ENCODE measurements around the gene SMCO4.

The SMCO4 gene

DNA sequence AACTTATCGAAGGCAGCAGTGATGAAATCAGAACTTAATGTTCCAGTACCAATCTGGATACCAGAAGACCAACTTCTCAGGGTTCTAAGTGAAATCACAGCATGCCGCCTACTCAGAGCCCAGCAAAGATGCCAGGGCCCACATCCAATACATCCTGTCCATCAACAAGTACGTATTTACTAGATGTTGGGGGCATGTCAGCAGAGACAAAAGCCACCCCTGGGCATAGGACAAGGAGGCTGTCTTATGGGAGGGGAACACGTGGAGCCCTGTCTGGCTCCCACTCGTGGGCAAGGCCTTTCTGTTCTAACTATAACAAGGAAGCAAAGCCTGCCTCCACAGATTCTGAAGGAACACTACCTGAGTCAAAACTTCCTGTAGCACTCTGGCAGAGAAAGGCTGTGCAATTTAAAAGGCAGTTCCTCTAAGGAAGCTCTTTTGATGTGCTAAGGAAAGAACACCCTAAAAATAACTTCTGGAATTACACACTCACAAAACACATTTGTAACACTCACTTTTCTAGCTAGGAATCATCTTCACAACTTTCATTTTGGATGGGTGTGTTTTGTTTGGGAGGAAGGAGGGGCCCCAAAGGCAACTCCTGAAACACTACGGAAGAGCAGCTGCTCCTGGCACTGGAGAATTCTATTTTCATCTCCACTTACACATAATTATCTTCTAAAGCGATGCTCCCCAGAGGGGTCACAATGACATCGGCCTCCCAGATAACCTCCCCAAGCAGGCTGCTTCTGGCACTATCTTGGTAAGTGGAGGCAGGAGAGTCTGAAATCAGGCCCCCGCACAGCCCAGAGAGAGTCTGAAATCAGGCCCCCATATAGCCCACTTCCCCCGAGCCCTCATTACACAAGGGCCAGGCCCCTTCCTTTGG is 14.2 kb downstream of the SMCO4 start:
- no peak for DNase-seq (ENCODE audit: low read depth in 3 of 3, low spot score in 1 of 3)

DNA sequence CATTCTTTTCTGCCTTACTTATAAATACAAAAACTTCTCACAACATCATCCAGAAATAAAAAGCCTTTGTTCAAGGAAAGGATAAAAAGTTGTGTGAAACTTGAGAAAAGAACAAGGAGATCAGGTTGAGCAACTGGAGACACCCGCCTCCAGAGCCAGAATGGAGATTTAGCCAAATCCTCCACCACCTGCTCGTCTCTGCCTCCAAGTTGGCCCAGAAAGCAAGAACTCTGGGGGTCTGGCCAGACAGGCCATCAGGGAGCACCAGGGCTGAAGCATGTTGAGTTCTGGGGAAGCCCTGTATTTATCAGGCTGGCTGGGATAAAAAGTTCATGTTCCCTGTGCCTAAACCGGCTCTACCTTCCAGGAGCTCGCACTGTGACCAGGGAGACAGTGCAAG is 14.9 kb downstream of the SMCO4 start:
- no peak for DNase-seq (ENCODE audit: low read depth in 3 of 3, low spot score in 1 of 3)

DNA sequence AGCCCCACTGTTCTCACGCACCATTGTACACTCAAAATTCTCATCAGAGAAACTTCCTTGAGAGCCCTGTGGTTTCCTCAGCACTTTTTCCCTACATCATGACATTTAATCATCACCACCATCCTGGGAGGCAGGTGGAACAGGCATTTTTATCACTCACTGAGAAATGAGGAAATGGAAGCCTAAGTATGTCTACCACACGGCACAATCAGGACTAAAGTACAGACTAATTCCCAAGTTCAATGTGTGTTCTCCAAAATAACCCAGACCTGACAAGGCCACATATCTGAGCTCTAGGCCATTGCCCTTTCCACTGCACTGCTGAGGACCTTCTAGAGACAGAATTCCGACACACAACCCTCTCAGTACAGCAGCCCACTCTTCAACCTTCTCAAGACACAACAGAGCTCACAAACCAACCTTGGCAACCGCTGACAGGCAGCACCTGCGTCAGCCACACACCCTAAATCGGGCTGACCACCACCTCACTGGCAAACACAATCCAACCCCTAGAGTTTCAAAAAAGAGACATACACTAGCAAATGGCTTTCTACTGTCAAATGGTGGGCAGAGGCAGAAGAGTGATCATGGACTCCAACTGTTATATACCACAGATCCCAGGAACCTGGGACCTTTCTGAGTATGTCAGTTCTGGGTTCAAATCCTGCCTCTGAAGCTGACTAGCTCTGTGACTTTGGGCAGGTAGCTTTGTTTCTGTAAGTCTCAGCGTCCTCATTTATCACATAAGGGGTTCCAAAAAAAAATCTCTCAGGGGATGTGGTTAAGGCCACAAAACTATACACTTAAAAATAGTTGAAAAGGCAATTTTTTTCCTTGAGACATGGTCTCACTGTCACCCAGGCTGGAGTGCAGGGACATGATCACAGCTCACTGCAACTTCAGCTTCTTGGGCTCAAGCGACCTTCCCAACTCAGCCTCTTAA is 16.3 kb downstream of the SMCO4 start:
- DNase-seq (ENCODE audit: low read depth in 3 of 3, low spot score in 1 of 3) = no peak

DNA sequence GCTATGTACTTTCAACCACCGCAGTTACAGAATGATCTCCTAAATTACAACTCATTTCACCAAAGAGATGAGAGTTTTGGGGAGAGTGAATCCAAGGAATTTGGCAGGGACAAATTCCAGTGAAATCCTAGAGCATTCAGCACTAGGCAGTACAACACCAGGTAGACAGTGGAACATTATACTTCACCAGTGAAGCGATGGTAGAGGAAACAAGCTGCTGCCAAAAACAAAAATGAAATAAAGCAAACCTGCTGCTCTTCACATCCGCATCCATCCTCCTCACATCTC is 16.9 kb downstream of the SMCO4 start:
- DNase-seq (ENCODE audit: low read depth in 3 of 3, low spot score in 1 of 3) = no peak

DNA sequence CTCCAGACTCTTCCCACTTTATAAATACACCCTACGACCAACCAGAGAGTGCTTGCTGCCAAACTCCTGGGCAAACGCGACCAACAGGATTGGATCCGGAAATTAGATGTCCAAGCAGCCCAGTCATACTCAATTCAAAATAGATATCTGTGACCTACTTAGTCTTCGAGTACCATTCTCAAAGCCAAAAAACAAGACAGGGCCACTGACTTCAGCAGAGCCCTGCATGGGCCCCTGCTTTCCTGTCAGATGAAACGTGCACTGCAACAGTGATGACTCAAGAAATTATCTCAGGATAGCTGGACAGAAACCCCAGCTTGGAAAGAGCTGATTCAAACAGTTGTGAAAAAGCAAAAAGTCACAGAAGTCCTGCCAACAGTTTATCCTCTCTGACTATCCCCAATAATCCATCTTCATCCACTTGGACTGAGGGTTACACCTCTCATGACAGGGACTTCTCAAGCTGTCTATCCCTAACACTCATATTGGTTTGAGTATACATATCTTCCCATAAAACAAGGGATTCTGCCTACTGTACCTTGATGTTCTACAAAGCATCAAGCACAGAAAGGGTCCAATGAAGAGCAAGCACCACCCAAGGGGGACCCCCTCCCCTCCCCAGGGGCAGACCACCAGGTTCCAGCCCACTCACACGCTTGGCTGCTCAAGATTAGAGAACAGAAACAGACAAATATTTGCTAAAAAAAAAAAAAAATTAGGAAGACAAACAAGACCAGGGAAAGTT is 17.4 kb downstream of the SMCO4 start:
- DNase-seq (ENCODE audit: low read depth in 3 of 3, low spot score in 1 of 3) = no peak

DNA sequence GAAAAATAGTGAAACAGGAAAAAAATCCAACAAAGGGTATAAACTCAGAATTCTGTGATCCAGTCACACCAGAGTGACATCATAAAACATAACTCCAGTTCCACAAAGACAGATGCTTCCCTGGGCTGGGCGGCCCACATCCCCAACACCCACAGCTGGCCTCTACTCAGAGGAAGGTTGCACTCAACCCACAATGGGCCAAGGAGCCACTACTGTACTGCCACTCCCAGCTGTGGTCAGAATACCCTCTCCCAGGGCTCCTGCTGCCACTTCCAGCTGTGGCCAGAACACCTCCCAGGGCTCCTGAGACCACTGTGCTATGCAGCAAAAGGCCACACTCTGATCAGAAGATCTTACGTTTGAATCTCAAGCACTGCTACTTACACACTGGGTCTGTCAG is 18.3 kb downstream of the SMCO4 start:
- no peak for DNase-seq (ENCODE audit: low read depth in 3 of 3, low spot score in 1 of 3)

DNA sequence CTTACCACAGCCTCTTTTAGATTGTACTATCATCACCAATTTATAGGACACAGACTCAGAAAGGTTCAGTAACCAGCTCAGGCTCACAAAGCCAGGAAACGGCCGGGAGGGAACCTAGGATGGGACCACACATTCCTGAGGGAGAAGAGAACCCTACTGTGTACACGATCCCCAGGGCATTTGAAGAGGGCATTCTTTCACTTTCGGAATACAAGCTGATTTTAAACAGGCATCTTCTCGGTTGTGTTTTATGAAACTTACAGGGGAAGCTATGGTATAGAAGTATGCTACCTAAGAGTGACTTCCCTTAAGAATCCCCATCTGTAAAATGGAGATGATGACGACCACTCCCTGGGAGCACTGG is 19.0 kb downstream of the SMCO4 start:
- no peak for DNase-seq (ENCODE audit: low read depth in 3 of 3, low spot score in 1 of 3)

DNA sequence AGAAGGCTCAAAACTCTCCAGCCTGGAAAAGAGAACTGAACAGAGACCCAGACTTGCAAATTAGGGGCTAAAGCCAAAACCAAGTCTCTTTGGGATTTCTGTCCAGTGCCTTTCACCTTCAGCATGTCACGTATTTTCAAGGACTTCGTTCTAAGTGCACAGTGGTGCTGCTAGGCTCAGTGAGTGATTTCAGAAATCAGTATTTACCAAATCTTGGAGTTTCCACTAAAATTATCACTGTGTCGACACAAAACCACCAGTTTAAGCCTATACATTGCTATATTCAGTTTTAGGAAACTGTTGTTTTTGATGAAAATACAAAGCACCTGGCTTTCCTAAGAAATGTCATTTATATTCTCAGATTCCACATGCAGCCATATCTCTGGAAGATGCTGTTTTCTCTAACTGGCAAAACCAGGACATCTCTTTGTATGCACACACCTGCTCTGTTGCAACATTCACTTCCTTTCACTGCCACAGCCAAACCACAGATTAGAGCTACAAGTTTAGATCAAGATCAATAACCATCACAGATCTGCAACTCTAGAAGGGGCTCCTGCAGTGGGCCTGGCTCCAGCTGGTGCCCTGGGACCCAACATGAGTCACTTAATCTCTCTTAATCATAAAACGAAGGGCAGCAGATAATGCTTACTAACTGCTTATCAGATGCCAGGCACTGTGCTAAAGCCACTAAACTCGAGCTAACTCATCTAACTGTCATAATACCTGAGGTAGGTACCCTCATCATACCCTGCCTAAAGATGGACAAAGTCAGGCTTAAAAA is 22.3 kb downstream of the SMCO4 start:
- no peak for DNase-seq (ENCODE audit: low read depth in 3 of 3, low spot score in 1 of 3)

DNA sequence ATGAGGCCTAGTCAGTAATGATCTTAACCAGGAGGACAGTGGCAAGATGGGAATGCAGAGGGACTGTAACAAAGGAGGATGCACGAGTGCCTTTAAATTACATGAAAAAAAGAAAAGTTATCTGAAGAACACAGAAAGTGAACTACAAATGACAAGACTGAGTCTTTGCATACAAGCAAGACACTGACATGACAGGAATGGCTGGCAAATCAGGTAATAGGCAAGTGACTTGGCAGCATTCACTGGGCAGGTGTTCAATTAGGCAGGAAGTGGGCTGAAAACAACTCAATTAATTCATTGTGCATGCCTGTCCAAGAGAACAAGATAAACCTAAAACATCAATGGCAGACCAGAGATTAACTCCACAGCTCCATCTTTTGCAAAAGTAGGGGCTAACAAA is 24.0 kb downstream of the SMCO4 start:
- no peak for DNase-seq (ENCODE audit: low read depth in 3 of 3, low spot score in 1 of 3)

DNA sequence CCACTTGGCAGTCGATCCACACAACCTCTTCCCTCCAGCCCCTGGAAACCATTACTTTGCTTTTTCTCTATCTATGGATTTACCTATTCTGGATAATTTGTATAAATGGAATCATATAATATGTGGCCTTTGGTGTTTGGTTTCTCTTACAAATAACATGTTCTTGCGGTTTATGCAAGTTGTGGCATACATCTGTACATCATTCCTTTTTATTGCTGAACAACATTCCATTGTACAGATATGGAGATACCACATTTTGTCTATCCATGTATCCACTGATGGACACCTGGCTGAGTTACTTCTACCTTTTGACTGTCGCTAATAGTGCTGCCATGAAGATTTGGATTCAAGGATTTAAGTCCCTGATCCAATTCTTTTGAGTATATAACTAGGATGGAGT is 25.1 kb downstream of the SMCO4 start:
- no peak for DNase-seq (ENCODE audit: low read depth in 3 of 3, low spot score in 1 of 3)

DNA sequence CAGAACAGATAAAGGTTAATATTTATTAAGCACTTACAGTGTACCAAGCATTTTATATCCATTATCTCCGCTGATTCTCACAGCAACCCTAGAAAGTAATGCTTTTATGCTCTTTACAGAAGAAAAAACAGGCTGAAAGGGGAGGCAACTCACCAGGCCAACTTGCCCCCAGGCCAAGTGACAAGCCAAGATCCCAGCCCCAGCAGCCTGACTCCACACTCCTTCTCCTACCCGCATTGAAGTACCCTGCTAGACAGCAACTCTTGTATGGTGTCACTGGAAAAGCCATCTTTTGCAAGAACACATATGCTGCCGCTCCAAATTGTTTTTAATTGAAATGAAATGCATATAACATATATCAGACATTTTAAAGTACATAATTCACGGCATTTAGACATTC is 25.6 kb downstream of the SMCO4 start:
- DNase-seq (ENCODE audit: low read depth in 3 of 3, low spot score in 1 of 3) = no peak

DNA sequence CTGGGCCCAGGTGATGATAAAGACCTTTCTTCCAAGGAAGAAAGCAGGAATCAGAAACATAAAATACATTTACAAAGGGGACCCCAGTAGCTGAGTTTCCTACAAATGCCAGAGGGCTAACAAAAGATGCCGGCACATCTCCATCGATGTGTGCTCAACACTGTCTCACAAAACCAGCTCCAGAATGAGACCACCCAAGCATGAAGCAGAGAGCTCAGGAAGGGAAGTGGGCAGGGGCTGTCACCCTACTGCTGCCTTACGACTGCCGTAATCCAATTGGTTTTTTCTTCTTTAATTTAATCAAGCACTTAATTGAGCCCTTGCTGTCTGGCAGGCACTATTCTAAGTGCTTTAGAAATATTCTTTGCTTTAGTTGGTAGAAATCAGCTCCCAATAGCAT is 26.1 kb downstream of the SMCO4 start:
- no peak for DNase-seq (ENCODE audit: low read depth in 3 of 3, low spot score in 1 of 3)

DNA sequence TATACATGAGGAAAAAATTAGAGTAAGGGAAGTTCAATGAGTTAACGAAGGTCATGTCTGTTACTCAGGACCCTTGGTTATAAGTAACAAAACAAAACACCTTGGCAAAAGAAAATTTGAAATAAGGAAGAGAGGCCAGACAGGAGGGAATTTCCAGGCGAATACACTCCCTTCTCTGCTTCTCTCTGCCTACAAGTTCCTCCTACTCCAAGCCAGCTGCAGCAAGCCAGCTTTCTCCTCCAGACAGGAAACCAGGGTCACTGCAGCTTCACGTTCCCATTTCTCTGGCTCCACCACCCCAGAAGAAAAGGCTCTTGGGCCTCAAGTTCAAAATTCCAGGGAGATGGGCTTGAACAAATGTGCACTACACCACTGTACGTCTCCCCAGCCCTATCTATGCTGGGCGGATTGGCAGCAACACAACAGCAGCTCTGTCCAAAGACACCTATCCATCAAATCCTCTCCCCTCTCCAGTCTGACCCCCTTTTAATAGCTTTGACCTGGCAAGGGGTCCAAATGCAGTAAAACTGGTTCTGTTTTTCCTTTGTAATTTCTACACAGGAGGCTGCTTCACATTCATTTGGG is 27.7 kb downstream of the SMCO4 start:
- DNase-seq (ENCODE audit: low read depth in 3 of 3, low spot score in 1 of 3) = no peak

DNA sequence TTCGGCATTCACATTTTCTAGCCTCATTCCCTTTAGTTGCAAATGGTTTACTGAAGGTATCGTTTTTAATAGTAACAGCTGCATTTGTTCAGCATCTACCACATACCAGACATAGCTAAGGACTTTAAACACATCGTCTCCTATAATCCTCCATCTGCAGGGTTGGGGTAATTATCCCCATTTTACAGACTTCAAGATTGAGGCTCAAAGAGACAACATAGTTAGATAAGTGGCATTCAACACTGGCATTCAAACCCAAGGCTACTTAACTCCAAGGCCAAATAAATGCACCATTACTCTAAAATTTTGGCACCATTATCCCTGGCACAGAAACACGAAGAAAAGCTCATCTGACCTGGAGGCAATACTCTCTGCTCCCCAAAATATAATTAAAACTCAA is 28.5 kb downstream of the SMCO4 start:
- no peak for DNase-seq (ENCODE audit: low read depth in 3 of 3, low spot score in 1 of 3)

DNA sequence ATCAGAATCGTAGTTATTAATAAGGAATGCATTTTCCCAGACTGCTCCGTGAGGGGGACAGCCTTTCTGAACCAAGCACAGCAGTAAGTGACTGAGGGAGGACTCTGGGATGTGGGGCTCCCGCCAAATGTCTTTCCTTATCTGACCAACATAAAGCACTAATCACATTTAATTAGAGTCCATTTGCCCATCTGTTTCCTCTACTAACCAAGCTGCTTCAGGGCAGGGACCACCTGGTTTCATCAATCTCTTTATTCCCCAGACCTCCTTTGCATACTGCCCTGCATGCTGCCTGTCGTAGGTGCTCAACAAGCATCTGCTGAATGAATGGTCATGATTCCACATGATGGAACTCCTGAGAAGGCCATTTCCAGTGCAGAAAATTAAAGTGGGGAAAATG is 29.4 kb downstream of the SMCO4 start:
- DNase-seq (ENCODE audit: low read depth in 3 of 3, low spot score in 1 of 3) = no peak

DNA sequence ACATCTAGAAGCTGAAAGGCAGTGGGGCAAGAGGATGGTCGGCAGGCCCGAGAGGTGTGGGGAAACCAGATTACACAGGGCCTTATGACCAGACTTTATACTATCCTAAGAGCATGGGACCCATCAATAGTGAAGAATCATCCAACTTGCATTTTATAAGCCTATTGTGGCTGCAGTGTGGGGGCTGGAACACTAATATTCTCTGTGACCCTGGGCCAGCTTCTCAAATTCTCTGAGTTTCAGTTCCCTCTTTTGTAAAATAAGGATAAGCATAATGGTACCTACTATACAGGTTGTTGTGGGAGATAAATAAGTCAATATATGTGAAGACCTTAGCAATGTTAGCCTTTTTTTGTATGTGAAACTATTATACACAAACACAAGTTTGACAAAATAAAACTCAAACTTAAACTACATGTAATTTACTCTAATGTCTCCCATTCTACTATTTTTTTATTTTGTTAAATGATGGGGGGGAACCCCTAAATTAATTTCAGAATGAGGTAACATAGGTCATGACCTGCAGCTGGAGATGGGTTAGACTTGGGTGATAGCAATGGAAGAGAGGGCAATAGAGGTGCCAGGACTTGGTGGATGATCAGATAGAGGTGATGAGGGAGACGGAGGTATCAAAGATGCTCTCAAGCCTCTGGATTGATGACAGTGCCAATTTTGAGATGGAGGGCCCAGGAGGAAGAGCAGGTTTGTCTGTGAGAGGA is 30.1 kb downstream of the SMCO4 start:
- DNase-seq (ENCODE audit: low read depth in 3 of 3, low spot score in 1 of 3) = no peak

DNA sequence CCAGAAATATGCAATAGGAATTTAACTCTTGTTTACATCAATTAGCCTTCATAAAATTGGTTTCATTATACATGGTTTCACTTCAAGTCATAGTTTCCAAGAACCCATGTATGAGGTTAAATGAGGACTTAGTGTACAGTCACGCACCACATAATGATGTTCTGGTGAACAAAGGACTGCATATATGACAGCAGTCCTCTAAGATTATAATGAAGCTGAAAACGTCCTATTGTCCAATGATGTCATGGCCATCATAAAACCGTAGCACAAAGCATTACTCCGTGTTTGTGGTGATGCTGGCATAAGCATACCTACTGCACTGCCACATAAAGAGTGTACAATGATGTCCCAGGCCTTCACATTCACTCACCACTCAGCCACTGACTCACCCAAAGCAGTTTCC is 31.1 kb downstream of the SMCO4 start:
- no peak for DNase-seq (ENCODE audit: low read depth in 3 of 3, low spot score in 1 of 3)

DNA sequence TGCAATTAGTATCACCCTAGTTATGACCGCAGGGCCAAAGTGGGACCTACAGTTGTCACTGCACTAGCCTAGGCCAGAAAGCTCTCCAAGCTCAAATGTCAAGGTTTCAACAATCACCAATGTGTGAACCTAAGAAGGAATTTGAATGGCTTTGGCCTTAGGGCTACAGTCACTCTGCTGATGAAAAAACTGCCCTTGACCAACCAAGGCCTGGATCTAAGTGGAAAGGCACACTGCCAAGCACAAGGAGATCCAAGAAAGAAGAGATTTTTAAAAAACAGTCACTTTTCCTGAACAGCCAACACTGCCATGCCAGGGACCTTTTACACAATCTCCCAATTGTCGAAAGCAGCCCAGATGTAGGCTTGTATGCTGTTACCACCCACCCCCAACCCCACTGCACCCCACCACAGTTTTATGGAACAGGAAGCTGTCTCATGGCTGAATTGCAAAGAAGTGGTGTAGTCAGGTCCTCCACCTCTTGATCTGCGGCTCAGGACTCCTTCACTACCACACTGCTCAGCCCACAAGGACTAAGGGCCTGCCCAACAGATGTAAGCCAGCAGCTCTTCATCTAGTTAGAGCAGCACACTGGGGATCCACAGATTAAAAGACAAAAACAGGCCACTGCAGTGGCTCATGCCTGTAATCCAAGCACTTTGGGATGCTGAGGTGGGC is 32.9 kb downstream of the SMCO4 start:
- no peak for DNase-seq (ENCODE audit: low read depth in 3 of 3, low spot score in 1 of 3)

DNA sequence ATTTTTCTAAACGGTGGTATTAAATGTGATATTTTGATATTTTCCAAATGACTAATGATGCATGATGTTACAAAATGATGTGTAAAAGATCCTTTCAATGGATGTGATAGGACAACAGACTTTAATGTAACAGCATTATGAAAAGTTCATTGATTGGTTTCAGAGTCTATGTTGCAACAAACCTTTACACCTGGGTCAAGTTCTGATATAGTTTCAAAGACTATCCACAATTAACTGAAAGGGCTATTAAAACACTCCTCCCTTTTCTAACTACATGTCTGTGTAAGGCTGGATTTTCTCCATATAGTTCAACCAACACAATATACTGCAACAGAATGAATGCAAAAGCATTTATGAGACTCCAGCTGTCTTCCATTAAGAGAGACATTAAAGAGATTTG is 35.7 kb downstream of the SMCO4 start:
- DNase-seq (ENCODE audit: low read depth in 3 of 3, low spot score in 1 of 3) = no peak

Data from stimulated activated CD4-positive, alpha-beta T cell treated with anti-CD3 and anti-CD28 coated beads, TNF-alpha, amount 100 ng/mL, for 1 hour (primary cell).